ENCODE results near the gene CCDC154. TPM values are rescaled to one million over a fixed set of nuclear protein-coding genes. Genes with fewer than 3 reads are reported as not detected.

CCDC154 gene
- total and polyA plus RNA-seq, 10 of the 15 experiments (the other 5 are each of a cell fraction or from before 2014, with no cell fraction given): 0.06 to 0.26 (median 0.25) TPM; not detected in 7

DNA sequence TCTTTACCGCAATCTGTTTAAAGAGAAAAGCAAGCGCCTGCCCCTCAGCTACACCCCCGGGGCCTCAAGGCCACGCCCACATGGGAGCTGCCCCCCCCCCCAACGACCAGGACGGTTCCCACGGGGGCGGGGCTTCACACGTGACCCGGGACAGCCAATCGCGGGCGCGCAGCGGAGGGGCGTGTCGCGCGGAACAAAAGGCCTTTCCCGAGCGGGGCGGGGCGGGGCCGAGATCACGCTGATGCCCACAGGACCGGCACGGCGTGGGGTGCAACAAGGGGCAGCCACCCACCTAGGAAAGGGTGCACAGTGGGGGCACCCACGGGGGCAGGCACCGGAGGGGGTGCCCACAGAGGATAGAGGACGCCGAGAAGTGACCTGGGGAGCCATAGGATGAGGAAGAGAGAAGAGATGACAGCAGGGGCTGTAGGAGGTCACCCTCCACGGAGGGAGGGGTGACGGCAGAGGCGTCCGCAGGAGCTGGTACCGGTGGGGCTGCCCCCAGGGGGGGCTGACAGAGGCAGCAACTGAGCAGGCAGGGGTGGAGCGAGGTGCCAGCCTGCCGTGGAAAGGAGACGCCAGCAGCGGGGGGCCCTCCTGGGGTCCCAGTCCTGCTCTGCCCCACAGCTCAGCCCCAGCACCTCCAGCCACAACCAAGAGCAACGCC, 36.1 kb downstream of the CCDC154 start (continued):
- TF ChIP-seq CUX1 (IDR thresholded peaks at IDR 0.05; ENCODE audit: insufficient replicate concordance, low read depth, low read length): no peak
- TF ChIP-seq USF2 (IDR thresholded peaks at IDR 0.05; ENCODE audit: borderline replicate concordance, low read depth, low read length): peak; percentile 63
- TF ChIP-seq TCF12 (IDR thresholded peaks at IDR 0.05; ENCODE audit: low read depth, low read length): no peak
- no peak for TF ChIP-seq ZSCAN29 (IDR thresholded peaks at IDR 0.05)
- TF ChIP-seq, protein P1, sequence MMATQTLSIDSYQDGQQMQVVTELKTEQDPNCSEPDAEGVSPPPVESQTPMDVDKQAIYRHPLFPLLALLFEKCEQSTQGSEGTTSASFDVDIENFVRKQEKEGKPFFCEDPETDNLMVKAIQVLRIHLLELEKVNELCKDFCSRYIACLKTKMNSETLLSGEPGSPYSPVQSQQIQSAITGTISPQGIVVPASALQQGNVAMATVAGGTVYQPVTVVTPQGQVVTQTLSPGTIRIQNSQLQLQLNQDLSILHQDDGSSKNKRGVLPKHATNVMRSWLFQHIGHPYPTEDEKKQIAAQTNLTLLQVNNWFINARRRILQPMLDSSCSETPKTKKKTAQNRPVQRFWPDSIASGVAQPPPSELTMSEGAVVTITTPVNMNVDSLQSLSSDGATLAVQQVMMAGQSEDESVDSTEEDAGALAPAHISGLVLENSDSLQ (IDR thresholded peaks at IDR 0.05): peak; percentile 29; the same call in 1 of the 2 replicates
- no peak for TF ChIP-seq NFYA (IDR thresholded peaks at IDR 0.05; ENCODE audit: borderline replicate concordance, low read depth, low read length)
- TF ChIP-seq SMAD1 (IDR thresholded peaks at IDR 0.05; ENCODE audit: low read depth, partially characterized antibody): no peak
- peak; percentile 71 for TF ChIP-seq SP1 (IDR thresholded peaks at IDR 0.05; ENCODE audit: low read depth, low read length)
- TF ChIP-seq, protein P2, sequence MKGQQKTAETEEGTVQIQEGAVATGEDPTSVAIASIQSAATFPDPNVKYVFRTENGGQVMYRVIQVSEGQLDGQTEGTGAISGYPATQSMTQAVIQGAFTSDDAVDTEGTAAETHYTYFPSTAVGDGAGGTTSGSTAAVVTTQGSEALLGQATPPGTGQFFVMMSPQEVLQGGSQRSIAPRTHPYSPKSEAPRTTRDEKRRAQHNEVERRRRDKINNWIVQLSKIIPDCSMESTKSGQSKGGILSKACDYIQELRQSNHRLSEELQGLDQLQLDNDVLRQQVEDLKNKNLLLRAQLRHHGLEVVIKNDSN (IDR thresholded peaks at IDR 0.05; ENCODE audit: borderline replicate concordance, extremely low read length, insufficient read depth, low read depth, low read length): peak; percentile 96
- peak; percentile 62; the same call in 1 of the 2 replicates for TF ChIP-seq NR2F1 (conservative IDR thresholded peaks at IDR 0.05)
- TF ChIP-seq, protein P3, sequence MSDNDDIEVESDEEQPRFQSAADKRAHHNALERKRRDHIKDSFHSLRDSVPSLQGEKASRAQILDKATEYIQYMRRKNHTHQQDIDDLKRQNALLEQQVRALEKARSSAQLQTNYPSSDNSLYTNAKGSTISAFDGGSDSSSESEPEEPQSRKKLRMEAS (IDR thresholded peaks at IDR 0.05; ENCODE audit: low read depth, low read length): peak; percentile 53; the same call in 1 of the 2 replicates
- TF ChIP-seq NFIC (IDR thresholded peaks at IDR 0.05; ENCODE audit: low read depth, low read length): no peak
- no peak; the same call in 1 of the 2 replicates for TF ChIP-seq SPI1 (IDR thresholded peaks at IDR 0.05; ENCODE audit: borderline replicate concordance, insufficient read depth, low read depth, low read length)
- TF ChIP-seq RCOR1 (conservative IDR thresholded peaks at IDR 0.05; ENCODE audit: low read depth, low read length): no peak
- no peak for TF ChIP-seq BCLAF1 (IDR thresholded peaks at IDR 0.05)
- no peak for TF ChIP-seq TBL1XR1 (IDR thresholded peaks at IDR 0.05; ENCODE audit: low read depth, low read length)
- no peak for TF ChIP-seq IRF4 (IDR thresholded peaks at IDR 0.05; ENCODE audit: low read depth, low read length)
- peak; percentile 93 for TF ChIP-seq RAD51 (IDR thresholded peaks at IDR 0.05)

All from GM12878 (cell line).